Stimulated activated CD4-positive, alpha-beta T cell treated with anti-CD3 and anti-CD28 coated beads, TNF-alpha, amount 100 ng/mL, for 48 hours (primary cell): ENCODE data around the gene AP4M1.

Experiments
- DNase-seq, 3 donors: peaks; one replicate each; pipeline ENCODE4 v3.0.0-alpha.2; 2020; ENCODE audit warnings: low read depth in 3 of 3

AP4M1 gene, protein sequence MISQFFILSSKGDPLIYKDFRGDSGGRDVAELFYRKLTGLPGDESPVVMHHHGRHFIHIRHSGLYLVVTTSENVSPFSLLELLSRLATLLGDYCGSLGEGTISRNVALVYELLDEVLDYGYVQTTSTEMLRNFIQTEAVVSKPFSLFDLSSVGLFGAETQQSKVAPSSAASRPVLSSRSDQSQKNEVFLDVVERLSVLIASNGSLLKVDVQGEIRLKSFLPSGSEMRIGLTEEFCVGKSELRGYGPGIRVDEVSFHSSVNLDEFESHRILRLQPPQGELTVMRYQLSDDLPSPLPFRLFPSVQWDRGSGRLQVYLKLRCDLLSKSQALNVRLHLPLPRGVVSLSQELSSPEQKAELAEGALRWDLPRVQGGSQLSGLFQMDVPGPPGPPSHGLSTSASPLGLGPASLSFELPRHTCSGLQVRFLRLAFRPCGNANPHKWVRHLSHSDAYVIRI

DNA sequence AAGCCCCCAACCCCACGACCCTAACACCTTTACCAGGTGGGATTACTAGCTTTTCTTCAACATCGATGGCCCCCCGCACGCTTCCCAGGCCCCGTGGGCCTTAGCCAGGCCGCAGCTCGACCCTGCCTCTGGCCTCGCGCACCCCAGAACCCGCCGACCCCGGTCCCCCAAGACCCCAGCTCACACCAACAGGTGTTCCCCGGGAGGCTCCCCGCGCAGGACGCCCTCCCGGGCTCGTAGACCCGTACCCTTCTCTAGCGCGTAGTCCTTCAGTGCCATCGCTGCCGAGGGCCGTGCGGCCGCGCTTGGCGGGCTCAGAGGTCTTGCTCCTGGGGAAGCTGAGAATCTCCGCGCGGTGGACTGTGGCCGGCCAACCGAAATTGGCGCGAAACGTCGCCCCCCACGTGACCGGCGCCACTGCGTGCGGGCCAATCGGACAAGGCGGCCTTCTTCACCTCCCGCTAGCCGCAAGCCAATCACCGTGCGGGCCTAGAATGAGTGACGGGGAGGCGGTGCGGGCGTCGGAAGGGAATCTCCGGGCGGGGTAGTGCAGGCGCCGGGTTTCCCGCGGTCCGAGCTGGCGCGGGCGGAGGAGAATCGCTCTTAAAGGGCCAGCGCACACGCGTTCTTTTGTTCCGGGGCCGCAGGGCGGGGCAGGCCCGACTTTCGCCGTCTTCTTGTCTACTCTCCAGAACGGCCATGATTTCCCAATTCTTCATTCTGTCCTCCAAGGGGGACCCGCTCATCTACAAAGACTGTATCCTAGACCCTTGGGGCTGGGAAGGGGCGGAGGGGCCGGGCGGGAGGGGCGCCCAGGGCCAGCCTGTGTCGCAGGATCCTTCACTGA, at the start of gene AP4M1, which contains the start of gene MCM7:
Gene AP4M1, plus strand, starts transcription at position 628 of the 847 bp plus-strand sequence. Its CDS starts 72 bp downstream, at position 700.
Gene MCM7, minus strand, starts transcription at position 382 of the 847 bp plus-strand sequence. Its CDS starts 103 bp downstream, at position 279.
- DNase-seq = peak; percentile 96 to 98 (median 97)

DNA sequence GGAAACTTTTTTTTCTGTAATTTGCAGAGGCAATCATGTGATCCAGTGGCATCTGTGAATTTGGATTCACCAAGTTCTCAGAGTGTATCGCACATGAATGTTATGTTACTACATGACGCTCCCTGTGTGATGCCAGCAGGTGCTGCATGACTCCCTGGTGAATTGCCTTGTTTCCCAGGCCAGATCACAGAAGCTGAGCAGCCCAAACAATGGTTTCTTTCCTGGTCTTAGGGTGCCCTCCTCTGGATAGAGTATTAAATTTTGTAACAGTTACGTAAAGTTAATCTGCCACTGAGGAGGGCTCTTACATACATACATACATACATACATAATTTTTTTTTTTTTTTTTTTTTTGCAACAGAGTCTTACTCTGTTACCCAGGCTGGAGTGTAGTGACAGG, 48.2 kb upstream of the AP4M1 start:
- peak in 1 of 3 donors; percentile 6 for DNase-seq

DNA sequence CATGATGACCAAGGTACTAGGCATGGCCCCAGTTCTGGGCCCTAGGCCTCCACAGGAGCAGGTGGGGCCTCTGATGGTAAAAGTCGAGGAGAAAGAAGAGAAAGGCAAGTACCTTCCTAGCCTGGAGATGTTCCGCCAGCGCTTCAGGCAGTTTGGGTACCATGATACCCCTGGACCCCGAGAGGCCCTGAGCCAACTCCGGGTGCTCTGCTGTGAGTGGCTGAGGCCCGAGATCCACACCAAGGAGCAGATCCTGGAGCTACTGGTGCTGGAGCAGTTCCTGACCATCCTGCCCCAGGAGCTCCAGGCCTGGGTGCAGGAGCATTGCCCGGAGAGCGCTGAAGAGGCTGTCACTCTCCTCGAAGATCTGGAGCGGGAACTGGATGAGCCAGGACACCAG, 44.4 kb upstream of the AP4M1 start:
- no peak for DNase-seq

DNA sequence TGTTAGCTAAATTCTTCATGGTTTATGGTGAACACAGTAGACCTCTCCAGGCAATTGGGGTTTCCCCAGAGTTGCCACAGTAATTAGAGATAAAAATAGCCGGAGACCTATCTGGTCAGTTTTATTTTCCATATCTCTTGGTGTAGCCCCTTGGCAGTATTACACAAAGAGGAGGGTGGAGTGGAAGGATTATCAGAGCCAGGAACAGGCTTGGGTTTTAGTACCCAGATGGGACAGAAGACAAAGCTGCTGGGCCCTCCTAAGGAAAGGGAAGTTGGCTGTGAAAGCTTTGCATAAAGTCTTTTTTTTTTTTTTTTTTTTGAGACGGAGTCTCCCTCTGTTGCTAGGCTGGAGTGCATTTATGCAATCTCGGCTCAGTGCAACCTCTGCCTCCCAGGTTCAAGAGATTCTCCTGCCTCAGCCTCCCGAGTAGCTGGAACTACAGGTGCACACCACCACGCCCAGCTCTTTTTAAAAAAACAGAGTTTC, 42.1 kb upstream of the AP4M1 start:
- no peak for DNase-seq

DNA sequence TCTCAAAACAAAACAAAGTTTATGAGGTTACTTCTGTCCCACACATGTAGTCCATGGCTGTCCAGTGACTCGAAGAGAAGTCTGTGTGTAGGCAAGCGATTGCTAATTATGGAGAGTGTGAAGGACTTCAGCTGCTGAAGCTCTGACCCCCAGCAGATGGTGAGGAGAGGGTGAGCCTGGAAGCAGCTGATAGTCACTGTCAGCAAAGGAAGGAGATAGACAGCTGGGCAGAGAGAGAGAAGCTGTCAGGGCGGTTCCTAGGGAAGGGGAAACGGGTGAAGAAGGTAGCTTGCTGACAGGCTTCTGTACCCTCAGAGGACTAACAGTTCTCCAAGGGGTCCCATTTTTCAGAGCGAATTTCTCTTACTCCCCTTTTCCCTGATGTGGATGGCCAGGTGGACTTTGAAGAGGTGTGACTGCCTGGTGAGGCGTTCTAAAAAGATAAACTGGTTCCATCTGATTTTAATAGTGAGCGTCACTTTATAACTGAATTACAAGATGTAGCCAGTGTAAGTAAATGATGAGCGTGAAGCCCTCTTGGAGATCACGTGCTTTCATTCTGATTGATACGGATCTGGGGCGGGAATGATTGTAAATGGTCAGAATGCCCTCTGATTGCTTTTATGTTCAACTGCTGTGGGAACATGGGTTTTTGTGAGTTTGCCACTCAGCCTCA, 39.8 kb upstream of the AP4M1 start:
- no peak for DNase-seq

DNA sequence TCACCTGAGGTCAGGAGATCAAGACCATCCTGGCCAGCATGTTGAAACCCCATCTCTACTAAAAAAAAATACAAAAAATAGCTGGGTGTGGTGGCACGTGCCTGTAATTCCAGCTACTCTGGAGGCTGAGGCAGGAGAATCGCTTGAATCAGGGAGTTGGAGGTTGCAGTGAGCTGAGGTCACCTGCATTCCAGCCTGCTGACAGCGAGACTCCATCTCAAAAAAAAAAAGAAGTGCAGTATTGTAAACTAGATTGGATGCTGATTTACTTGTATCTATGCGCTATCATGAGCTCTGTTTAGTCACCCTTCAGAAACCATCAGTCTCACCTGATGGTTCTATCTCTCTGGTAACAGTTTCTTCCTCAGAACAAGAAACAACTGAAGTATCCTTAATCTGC, 38.1 kb upstream of the AP4M1 start:
- DNase-seq = no peak

DNA sequence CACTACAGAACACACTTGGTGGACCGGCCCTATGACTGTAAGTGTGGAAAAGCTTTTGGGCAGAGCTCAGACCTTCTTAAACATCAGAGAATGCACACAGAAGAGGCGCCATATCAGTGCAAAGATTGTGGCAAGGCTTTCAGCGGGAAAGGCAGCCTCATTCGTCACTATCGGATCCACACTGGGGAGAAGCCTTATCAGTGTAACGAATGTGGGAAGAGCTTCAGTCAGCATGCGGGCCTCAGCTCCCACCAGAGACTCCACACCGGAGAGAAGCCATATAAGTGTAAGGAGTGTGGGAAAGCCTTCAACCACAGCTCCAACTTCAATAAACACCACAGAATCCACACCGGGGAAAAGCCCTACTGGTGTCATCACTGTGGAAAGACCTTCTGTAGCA, 37.3 kb upstream of the AP4M1 start:
- no peak for DNase-seq

DNA sequence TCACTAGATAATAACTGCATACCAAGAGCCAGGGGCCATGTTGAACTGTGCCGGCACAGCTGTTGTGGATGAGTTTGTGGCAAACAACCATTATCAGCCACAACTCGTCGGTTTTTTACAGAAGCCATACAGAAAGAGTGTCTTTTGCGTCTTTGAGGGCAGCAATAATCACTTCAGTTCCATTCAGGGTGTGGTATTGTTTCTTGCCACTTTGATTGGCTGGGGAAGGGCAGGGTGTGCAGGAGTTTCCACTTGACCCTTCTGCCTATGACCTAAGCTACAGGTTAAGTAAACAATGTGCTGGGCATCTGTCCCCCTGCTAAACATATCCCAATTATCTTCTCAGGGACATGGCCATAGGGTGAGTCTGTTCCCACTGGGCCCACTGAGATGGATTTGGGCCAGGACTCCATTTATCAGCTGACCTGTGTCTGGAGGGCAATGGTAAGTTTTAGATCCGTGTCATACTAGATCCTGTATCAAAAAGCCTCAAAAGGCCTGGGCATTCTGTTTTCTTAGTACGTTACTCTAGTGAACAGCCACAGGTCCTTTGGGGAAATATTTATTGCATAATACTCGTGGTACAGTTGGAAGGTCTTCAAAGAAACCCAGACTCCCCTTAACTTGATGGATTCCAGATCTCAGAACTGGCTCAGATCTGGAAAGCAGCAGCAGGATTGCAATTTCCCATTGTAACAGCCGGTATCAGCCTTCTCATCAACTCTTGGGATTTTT, 35.8 kb upstream of the AP4M1 start:
- no peak for DNase-seq

DNA sequence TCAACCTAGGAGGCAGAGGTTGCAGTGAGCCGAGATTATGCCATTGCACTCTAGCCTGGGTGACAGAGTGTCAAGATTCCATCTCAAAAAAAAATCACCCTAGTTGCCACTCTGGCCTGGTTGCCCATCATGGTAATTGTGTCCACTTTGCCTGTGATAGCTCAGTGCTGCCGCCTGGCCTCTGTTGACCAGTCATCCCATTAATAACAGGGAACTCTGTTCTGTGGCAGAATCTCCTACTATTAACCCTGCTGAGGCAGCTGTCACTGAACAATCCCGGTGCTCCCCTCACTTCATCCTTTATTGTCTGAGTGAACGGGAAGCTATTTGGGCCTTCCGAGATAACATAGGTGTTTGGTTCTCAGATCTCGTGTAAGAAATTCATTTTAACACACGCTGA, 34.5 kb upstream of the AP4M1 start:
- no peak for DNase-seq

DNA sequence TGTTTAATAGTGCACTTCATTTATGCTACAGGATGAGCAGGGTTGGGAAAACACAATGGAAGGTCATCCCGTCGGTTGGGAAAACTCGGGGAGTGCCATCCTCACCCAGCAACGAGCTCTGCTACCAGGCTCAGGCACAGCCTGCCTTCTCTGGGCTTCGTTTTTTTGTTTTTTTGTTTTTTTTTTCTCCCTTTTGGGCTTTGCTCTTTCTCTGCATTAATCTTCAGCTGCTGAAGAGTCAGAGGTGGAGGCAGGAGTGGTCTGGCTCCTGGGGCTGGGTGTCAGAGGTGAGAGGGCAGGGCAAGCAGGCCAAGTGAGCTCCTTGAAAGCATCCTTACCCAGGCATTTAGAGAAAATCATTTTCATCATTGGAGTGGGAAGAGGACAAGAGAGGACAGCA, 31.5 kb upstream of the AP4M1 start:
- no peak for DNase-seq

DNA sequence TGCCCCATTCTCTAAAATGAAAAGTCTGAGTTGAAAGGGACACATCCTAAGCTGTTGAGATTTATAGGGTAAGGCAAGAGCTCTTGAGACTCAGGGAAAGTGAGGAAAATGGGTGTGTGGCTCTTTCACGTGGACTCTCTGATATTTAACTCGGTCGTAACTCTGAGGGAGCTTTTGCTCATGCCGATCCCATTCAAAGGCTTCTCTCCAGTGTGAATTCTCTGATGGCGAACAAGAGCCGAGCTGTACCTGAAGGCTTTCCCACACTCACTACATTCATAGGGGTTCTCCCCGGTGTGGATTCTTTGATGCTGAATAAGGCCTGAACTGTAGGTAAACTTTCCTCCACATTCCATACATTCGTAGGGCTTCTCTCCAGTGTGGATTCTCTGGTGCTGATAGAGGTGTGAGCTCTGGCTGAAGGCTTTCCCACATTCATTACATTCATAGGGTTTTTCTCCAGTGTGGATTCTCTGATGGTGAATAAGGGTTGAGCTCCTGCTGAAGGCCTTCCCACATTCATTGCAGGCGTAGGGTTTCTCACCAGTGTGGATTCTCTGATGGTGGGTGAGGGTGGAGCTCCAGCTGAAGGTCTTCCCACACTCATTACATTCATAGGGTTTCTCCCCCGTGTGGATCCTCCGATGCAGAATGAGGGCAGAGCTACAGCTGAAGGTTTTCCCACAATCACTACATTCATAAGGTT, 30.3 kb upstream of the AP4M1 start:
- no peak for DNase-seq

DNA sequence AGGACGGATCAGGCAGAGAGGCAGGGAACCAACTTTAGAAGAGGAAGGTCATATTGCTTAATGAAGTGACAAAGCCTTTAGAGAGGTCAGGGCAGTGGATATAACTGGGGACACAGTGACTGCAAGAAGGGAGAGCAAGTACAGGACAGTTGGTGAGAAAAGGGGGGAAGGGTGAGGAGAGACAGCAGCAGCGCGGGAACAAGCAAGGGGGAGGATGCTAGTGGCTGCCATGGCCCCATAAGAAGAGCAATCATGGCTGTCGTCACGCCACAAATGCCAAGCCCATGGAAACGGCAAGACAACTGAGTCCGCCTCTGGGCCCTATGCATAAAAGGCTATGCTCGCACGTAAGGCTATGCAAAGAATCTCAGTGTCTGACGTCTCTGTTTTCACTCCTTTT, 29.0 kb upstream of the AP4M1 start:
- no peak for DNase-seq

DNA sequence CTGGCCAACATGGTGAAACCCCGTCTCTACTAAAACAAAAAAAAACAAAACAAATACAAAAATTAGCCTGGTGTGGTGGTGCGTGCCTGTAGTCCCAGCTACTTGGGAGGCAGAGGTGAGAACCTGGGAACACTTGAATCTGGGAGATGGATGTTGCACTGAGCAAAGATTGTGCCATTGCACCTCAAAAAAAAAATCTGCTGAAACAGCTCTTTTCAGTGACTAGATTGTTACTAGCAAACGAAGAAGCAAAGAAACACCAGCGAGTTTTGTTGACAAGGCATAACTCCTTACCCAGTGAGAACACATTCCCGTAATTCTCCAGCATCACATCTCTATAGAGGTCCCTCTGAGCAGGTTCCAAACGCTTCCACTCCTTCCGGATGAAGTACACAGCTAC, 26.6 kb upstream of the AP4M1 start:
- DNase-seq = no peak

DNA sequence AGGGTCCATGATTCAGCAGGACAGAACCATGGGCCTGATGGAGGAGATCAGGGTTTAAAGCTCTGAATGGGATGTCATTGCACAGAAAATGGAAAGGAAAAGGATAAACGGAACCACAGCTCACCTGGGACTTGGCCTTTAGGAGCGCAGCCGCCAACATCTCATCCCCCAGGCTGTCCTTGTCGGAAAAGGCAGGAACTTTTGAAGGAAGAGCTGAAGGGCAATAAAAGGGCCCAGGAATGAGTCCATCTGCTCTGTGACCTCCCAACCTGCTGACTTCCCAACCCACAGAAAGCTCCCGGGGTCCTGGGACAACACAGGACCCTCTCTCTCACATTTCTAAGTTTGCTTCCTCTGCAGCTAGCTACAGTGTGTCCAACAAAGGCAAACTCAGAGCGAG, 26.0 kb upstream of the AP4M1 start:
- no peak for DNase-seq

DNA sequence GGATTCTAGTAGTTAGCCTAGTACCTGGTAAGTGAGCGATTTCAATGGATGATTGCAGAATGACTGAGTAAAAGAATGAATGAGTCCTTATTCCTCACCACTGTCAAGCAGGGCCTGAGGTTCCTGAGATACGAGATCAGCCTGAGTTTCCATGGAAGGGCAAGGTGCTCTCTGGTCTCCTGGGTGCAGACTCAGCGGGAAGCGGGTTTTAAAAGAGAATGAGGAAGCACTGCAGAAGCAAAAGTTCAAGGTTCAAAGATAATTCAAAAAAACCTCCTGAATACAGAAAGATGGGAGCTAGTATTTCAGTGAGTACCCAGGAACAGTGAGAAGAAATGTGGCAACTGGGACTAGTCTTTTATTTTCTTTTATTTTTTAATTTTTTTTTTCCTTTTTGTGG, 24.2 kb upstream of the AP4M1 start:
- no peak for DNase-seq

DNA sequence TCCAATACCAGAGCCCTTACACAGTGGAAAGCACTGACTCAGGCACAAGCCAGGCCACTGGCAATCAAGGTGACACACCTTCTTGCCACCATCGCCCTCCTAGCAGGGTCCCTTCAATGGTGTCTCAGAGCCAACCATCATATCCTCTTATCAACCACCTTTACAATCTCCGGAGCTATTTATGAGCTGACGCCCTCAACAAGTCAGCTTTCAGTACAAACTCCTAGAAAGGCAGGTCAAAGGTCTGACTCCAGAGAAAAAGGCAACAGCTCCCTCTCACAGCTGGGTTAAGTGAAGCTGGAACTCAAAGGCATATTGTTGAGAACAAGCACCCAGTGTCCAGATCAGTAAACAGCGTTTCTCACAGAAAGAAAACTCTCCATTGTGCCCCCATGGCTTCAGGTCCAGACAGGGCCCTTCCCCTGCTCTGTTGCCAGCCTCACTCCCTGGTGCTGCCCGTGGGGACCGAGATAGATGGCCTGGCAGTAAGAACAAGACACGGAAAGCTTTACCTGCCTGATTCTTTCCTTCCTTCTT, 22.4 kb upstream of the AP4M1 start:
- no peak for DNase-seq

DNA sequence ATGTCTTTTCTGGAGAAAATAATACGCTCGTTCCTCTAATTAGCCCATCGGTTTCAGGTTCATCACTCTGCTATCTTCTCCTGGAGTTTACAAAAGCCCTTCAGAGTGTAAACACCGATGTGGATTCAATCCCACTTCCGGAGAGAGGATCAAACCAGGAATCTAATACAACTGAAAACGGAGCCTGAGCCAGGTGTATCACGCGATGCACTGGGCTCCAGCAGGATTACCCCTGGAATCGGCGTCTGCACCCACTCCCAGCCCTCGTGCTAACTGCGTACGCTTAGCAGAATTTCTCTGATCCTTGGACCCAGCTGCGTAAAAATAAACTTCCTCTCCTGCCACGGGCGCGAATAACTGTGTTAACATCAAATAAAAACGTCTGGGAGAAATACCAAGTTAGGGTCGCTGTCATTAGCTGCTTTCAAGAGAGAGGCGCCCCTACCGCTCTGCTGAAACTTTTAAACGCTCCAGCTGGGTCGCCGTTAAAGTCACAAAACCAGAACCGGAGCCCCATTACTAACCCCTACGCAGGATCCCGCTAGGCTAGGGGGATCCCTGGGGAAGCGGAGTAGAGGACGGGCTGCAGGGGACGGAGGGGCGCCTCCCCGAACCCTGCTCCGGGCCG, 20.4 kb upstream of the AP4M1 start:
- no peak for DNase-seq

DNA sequence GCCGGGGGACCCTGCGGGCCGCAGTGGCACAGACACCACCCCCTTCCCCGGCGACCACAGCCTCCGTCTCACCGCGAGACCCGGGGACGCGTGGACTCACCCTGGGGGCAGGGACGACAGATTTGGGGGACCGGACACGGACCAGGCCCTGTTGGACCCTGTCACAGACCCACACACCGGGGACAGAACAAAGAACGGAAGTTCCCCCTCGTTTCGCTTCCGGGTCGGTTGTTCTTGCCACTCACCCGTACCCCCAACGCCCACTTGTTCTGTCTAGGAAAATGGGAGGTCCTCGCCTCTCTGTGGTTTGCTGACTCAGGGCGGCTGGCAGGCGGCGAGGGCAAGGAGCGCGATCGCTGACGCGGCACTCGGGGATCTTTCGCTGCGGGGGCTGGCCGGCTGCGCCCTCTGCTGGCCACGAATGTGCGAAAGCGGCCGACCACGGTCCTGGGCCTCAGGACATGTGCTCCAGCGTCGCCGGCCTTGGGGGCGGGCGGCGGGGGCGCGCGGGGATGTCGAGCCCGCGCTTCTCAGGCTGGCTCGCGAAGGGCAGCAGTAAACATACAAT, 19.8 kb upstream of the AP4M1 start, which contains the start of gene ZNF3:
Gene ZNF3, minus strand, starts transcription at position 189 of the 568 bp plus-strand sequence. CDS start 4,366 bp downstream, outside the sequence.
- peak; percentile 97 to 98 (median 97) for DNase-seq

DNA sequence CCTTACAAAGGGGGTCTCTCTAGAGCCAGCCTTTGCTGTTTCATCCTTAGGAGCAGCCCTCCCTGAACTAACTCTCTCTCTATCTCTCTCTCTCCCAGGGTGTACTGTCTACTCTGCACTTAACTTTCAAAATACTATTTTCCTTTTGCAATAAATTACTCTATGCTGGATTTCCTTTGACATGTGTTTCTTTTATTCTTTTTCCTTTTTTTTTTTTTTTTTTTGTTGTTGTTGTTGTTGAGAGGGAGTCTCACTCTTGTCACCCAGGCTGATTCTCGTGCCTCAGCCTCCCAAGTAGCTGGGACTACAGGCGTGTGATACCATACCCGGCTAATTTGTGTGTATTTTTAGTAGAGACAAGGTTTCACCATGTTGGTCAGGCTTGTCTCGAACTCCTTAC, 18.5 kb upstream of the AP4M1 start:
- no peak for DNase-seq
